H9 (cell line): ENCODE measurements around the gene RBFA. TPM values are rescaled to one million over a fixed set of nuclear protein-coding genes. Genes with fewer than 3 reads are reported as not detected.

Experiments used
- DNase-seq: peaks from one replicate; pipeline ENCODE4 v3.0.0-alpha.2; 2017
- H2AFZ ChIP-seq: one replicate; pipeline ENCODE4 v1.6.1; 2013; ENCODE audit warnings: mild to moderate bottlenecking, low read length, control low read depth, moderate library complexity
- H2AK5ac ChIP-seq: 2 replicates; pipeline ENCODE4 v1.6.1; 2013; ENCODE audit warnings: low read length, control low read depth, mixed read lengths; ENCODE audit not compliant: insufficient read length
- H2BK120ac ChIP-seq: one replicate; pipeline ENCODE4 v1.6.1; 2013; ENCODE audit warnings: low read depth, mild to moderate bottlenecking, low read length, control low read depth, inconsistent platforms; ENCODE audit not compliant: poor library complexity, severe bottlenecking
- H2BK12ac ChIP-seq: 2 replicates; pipeline ENCODE4 v1.6.1; 2013; ENCODE audit warnings: low read length, control low read depth, mixed read lengths, low read depth; ENCODE audit not compliant: insufficient read length
- H2BK15ac ChIP-seq: 2 replicates; pipeline ENCODE4 v1.6.1; 2013; ENCODE audit warnings: low read depth, low read length, control low read depth
- H2BK20ac ChIP-seq: one replicate; pipeline ENCODE4 v1.6.1; 2013; ENCODE audit warnings: low read depth, mild to moderate bottlenecking, low read length, control low read depth, inconsistent platforms; ENCODE audit not compliant: poor library complexity, severe bottlenecking
- H2BK5ac ChIP-seq: 2 replicates; pipeline ENCODE4 v1.6.1; 2013; ENCODE audit warnings: low read length, control low read depth, mixed read lengths; ENCODE audit not compliant: insufficient read length
- H3K14ac ChIP-seq: 2 replicates; pipeline ENCODE4 v1.6.1; 2013; ENCODE audit warnings: low read length, control low read depth; ENCODE audit not compliant: insufficient read depth
- H3K18ac ChIP-seq: 2 replicates; pipeline ENCODE4 v1.6.1; 2013; ENCODE audit warnings: low read depth, mild to moderate bottlenecking, mixed read lengths, low read length, control low read depth; ENCODE audit not compliant: insufficient read length
- H3K23ac ChIP-seq: 2 replicates; pipeline ENCODE4 v1.6.1; 2013; ENCODE audit warnings: low read length, control low read depth, mixed read lengths, low read depth; ENCODE audit not compliant: insufficient read length
- H3K23me2 ChIP-seq: 2 replicates; pipeline ENCODE4 v1.6.1; 2013; ENCODE audit warnings: low read depth, mild to moderate bottlenecking, mixed read lengths, low read length, control low read depth; ENCODE audit not compliant: insufficient read length, poor library complexity, severe bottlenecking
- H3K27ac ChIP-seq: 2 replicates; pipeline ENCODE4 v1.5.1; 2013; ENCODE audit warnings: low read length, control low read depth, mixed read lengths, low read depth; ENCODE audit not compliant: insufficient read length
- H3K27me3 ChIP-seq: 2 replicates; pipeline ENCODE4 v1.6.1; 2013; ENCODE audit warnings: low read length, control low read depth, inconsistent platforms; ENCODE audit not compliant: insufficient read depth
- H3K4ac ChIP-seq: 2 replicates; pipeline ENCODE4 v1.6.1; 2013; ENCODE audit warnings: low read depth, mild to moderate bottlenecking, control low read depth, inconsistent platforms, low read length, moderate library complexity
- H3K4me1 ChIP-seq: 2 replicates; pipeline ENCODE4 v1.6.1; 2013; ENCODE audit warnings: low read length, control low read depth, inconsistent platforms; ENCODE audit not compliant: insufficient read depth
- H3K4me2 ChIP-seq: 2 replicates; pipeline ENCODE4 v1.6.1; 2013; ENCODE audit warnings: low read length, control low read depth, mixed read lengths; ENCODE audit not compliant: insufficient read length, insufficient read depth
- H3K56ac ChIP-seq: 2 replicates; pipeline ENCODE4 v1.6.1; 2013; ENCODE audit warnings: low read depth, mild to moderate bottlenecking, mixed read lengths, low read length, control low read depth; ENCODE audit not compliant: insufficient read length
- H3K79me1 ChIP-seq: 2 replicates; pipeline ENCODE4 v1.6.1; 2013; ENCODE audit warnings: low read depth, mild to moderate bottlenecking, moderate library complexity, low read length, control low read depth, inconsistent platforms; ENCODE audit not compliant: insufficient read depth, poor library complexity, severe bottlenecking
- H3K79me2 ChIP-seq: 2 replicates; pipeline ENCODE4 v1.6.1; 2013; ENCODE audit warnings: low read length, control low read depth, inconsistent platforms; ENCODE audit not compliant: insufficient read depth
- H3K9ac ChIP-seq: 2 replicates; pipeline ENCODE4 v1.6.1; 2013; ENCODE audit warnings: low read length, control low read depth, mixed read lengths; ENCODE audit not compliant: insufficient read length; ENCODE audit errors: extremely low read depth
- H3K9me3 ChIP-seq: one replicate; pipeline ENCODE4 v1.6.1; 2013; ENCODE audit warnings: low read depth, low read length, inconsistent platforms; ENCODE audit not compliant: control insufficient read depth
- H3T11ph ChIP-seq: one replicate; pipeline ENCODE4 v1.6.1; 2013; ENCODE audit warnings: mild to moderate bottlenecking, low read length, control low read depth, inconsistent platforms
- H4K20me1 ChIP-seq: one replicate; pipeline ENCODE4 v1.6.1; 2013; ENCODE audit not compliant: control insufficient read depth, insufficient read length, insufficient read depth
- H4K5ac ChIP-seq: 2 replicates; pipeline ENCODE4 v1.6.1; 2013; ENCODE audit warnings: low read depth, mild to moderate bottlenecking, mixed read lengths, low read length, control low read depth; ENCODE audit not compliant: insufficient read length
- H4K8ac ChIP-seq: replicated peaks from 2 replicates; pipeline ENCODE4 v1.6.1; 2013; ENCODE audit warnings: low read length, control low read depth, mixed read lengths, low read depth; ENCODE audit not compliant: insufficient read length
- H4K91ac ChIP-seq: 2 replicates; pipeline ENCODE4 v1.6.1; 2013; ENCODE audit warnings: low read depth, mild to moderate bottlenecking, moderate library complexity, mixed read lengths, low read length, control low read depth; ENCODE audit not compliant: insufficient read length
- H3K27ac Mint-ChIP-seq, 3 experiments: 2 replicates in 2 of 3; 3 replicates in 1 of 3; pipeline ENCODE4 v1.8.0; 2020 to 2021; ENCODE audit warnings: mixed read lengths in 3 of 3, mild to moderate bottlenecking in 1 of 3, moderate library complexity in 1 of 3
- H3K27me3 Mint-ChIP-seq: 2 replicates; pipeline ENCODE4 v1.8.0; 2021; ENCODE audit warnings: low read depth, mild to moderate bottlenecking, moderate library complexity, mixed read lengths
- H3K36me3 Mint-ChIP-seq, 3 experiments: 2 replicates in 2 of 3; 3 replicates in 1 of 3; pipeline ENCODE4 v1.8.0; 2020 to 2021; ENCODE audit warnings: low read depth in 3 of 3, mixed read lengths in 3 of 3; ENCODE audit not compliant: insufficient read depth in 1 of 3
- H3K4me1 Mint-ChIP-seq, 2 experiments: 2 replicates each; pipeline ENCODE4 v1.8.0; 2020; ENCODE audit warnings: mixed read lengths in 2 of 2
- H3K4me3 Mint-ChIP-seq, 2 experiments: 2 replicates in 1 of 2; 3 replicates in 1 of 2; pipeline ENCODE4 v1.8.0; 2020 to 2021; ENCODE audit warnings: mild to moderate bottlenecking in 2 of 2, mixed read lengths in 2 of 2, moderate library complexity in 1 of 2
- H3K9me3 Mint-ChIP-seq, 2 experiments: 2 replicates in 1 of 2; 3 replicates in 1 of 2; pipeline ENCODE4 v1.8.0; 2020; ENCODE audit warnings: mild to moderate bottlenecking in 2 of 2, mixed read lengths in 2 of 2, moderate library complexity in 1 of 2
- WGBS: extraction: QIAGEN DNeasy Blood & Tissue Kit; methylation state at CpG from one replicate; pipeline ENCODE4 v1.1.7; 2013; ENCODE audit warnings: missing lambda C conversion rate, low lambda C conversion rate, mixed read lengths; ENCODE audit not compliant: insufficient read length; ENCODE audit errors: extremely low coverage; 5-methylcytosine and 5-hydroxymethylcytosine counted together
- total RNA-seq: library from RNA; stranded (reverse); gene quantifications from 2 replicates; pipeline ENCODE4 v1.2.1, GENCODE V29; 2021
- TF ChIP-seq, protein P1 (sequence below): fragments of 200-600 bp; sonication (generic); conservative IDR thresholded peaks from 3 replicates; pipeline ENCODE4 v1.8.0; 2021; ENCODE audit warnings: antibody characterized with exemption, mild to moderate bottlenecking

The RBFA gene
- total RNA-seq, 1 experiment from 2014 or later, result 42.5 TPM

DNA sequence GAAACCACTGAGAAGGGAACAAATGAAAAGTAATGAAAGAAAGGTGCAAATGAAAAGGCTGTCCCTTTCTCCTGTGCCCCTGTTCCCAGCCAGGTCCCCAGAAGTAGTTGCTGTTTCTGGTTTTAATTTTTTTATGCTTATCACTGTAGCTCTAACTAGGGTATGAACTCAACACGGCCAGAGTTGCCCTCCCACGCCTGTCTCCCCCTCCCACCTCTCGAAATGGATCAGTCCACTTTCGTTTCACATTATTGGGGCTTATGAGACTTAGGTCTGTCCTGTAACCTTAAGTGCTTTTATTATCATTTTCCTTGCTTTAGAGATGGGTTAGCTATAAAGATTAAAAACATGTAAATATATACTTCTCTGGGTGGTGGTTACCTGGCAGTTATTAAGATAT, 8.6 kb downstream of the RBFA start:
- H3K27me3 Mint-ChIP-seq, result no peaks in the 10 kb centered on the region
- Histone ChIP-seq H2AK5ac (no peak overlapping the region), H2AFZ (no peak overlapping the region), H3K27ac (no peak overlapping the region), H3K23me2 (no peaks in the 10 kb centered on the region), H3K4me2 (no peak overlapping the region), H4K5ac (no peak overlapping the region), H2BK15ac (no peak overlapping the region), H3K14ac (no peak overlapping the region), H3K79me2 (no peaks in the 10 kb centered on the region), H3K4me1 (no peaks in the 10 kb centered on the region), H4K8ac (no peak overlapping the region), H4K20me1 (no peaks in the 10 kb centered on the region), H3K56ac (no peak overlapping the region), H2BK12ac (no peak overlapping the region), H3K79me1 (no peaks in the 10 kb centered on the region), H3K4ac (no peak overlapping the region), H3T11ph (no peak overlapping the region), H2BK5ac (no peak overlapping the region), H3K18ac (no peak overlapping the region), H2BK20ac (no peak overlapping the region), H2BK120ac (no peak overlapping the region), H3K9ac (no peak overlapping the region), H3K27me3 (no peaks in the 10 kb centered on the region), H3K9me3 (no peaks in the 10 kb centered on the region), H4K91ac (no peak overlapping the region), H3K23ac (no peak overlapping the region)
- no peaks in the 10 kb centered on the region for H3K9me3 Mint-ChIP-seq
- H3K27ac Mint-ChIP-seq, result peak overlapping the region in 1 of 3 experiments; percentile 74; a peak in 1 of 7 replicates
- TF ChIP-seq, protein P1, sequence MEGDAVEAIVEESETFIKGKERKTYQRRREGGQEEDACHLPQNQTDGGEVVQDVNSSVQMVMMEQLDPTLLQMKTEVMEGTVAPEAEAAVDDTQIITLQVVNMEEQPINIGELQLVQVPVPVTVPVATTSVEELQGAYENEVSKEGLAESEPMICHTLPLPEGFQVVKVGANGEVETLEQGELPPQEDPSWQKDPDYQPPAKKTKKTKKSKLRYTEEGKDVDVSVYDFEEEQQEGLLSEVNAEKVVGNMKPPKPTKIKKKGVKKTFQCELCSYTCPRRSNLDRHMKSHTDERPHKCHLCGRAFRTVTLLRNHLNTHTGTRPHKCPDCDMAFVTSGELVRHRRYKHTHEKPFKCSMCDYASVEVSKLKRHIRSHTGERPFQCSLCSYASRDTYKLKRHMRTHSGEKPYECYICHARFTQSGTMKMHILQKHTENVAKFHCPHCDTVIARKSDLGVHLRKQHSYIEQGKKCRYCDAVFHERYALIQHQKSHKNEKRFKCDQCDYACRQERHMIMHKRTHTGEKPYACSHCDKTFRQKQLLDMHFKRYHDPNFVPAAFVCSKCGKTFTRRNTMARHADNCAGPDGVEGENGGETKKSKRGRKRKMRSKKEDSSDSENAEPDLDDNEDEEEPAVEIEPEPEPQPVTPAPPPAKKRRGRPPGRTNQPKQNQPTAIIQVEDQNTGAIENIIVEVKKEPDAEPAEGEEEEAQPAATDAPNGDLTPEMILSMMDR, result no peak
- H3K4me1 Mint-ChIP-seq, result peaks cover 3% of the 10 kb centered on the region in 2 experiments; a peak in 2 of 4 replicates
- H3K36me3 Mint-ChIP-seq, result peaks cover 50 to 81% (median 80%) of the 10 kb centered on the region in 3 experiments; a peak in 6 of 7 replicates
- H3K4me3 Mint-ChIP-seq, result no peak overlapping the region
- no peak for DNase-seq
- WGBS, result no CpG with 5 or more reads among the region's 4 CpGs
